ENCODE results near the gene CTSD.

CTSD gene

GRCh38 chr11:1765871-1766718 is 2.4 kb upstream of the CTSD start:
- TF ChIP-seq FOXM1 (IDR thresholded peaks at IDR 0.05; ENCODE audit: borderline replicate concordance) (no peak), ARNT (IDR thresholded peaks at IDR 0.05) (no peak), PKNOX1 (IDR thresholded peaks at IDR 0.05) (no peak), TARDBP (IDR thresholded peaks at IDR 0.05) (no peak), HDGF (IDR thresholded peaks at IDR 0.05; ENCODE audit: borderline replicate concordance) (no peak), L3MBTL2 (conservative IDR thresholded peaks at IDR 0.05) (no peak), LEF1 (IDR thresholded peaks at IDR 0.05; ENCODE audit: borderline replicate concordance) (no peak), SP1 (IDR thresholded peaks at IDR 0.05) (no peak), FOXK2 (IDR thresholded peaks at IDR 0.05) (no peak)
- no peak for DNase-seq (ENCODE audit: extremely low spot score)
- CTCF ChIA-PET: no interaction called here
- POLR2A ChIA-PET: interaction anchor here (1.9 kb wide), 1 partner anchor 12 kb away, joined by 3 read pairs; no protein-coding TSS in a partner anchor

- DNase-seq (ENCODE audit: extremely low spot score): no peak
- TF ChIP-seq LEF1 (IDR thresholded peaks at IDR 0.05; ENCODE audit: borderline replicate concordance) (no peak), ELF4 (IDR thresholded peaks at IDR 0.05) (no peak), SUZ12 (IDR thresholded peaks at IDR 0.05) (no peak), FOXA1 (IDR thresholded peaks at IDR 0.05) (no peak), FOXK2 (IDR thresholded peaks at IDR 0.05) (no peak), TARDBP (IDR thresholded peaks at IDR 0.05) (no peak), BHLHE40 (IDR thresholded peaks at IDR 0.05; ENCODE audit: borderline replicate concordance) (no peak), L3MBTL2 (conservative IDR thresholded peaks at IDR 0.05) (no peak), ARNT (IDR thresholded peaks at IDR 0.05) (no peak), NFRKB (IDR thresholded peaks at IDR 0.05) (no peak), PKNOX1 (IDR thresholded peaks at IDR 0.05) (no peak), ZNF384 (IDR thresholded peaks at IDR 0.05) (no peak), FOXM1 (IDR thresholded peaks at IDR 0.05; ENCODE audit: borderline replicate concordance) (no peak), HDGF (IDR thresholded peaks at IDR 0.05; ENCODE audit: borderline replicate concordance) (no peak), SP1 (IDR thresholded peaks at IDR 0.05) (no peak), CTBP1 (IDR thresholded peaks at IDR 0.05; ENCODE audit: borderline replicate concordance) (no peak)
- CTCF ChIA-PET: no interaction called here
- POLR2A ChIA-PET: interaction anchor here (0.8 to 1.8 kb wide), 4 partner anchors 10 to 110 kb away, joined by 3 to 13 read pairs (median 7); partner anchors contain the start of gene IFITM10
Observed at GRCh38 chr11:1763336-1763795, 361 bp downstream of the CTSD start.

GRCh38 chr11:1762537-1763302 is 1.0 kb downstream of the CTSD start:
- POLR2A ChIA-PET: interaction anchor here (0.8 kb wide), 1 partner anchor 16 kb away, joined by 3 read pairs; no protein-coding TSS in a partner anchor
- TF ChIP-seq CTBP1 (IDR thresholded peaks at IDR 0.05; ENCODE audit: borderline replicate concordance) (no peak), ZNF384 (IDR thresholded peaks at IDR 0.05) (no peak), FOXA1 (IDR thresholded peaks at IDR 0.05) (no peak), FOXM1 (IDR thresholded peaks at IDR 0.05; ENCODE audit: borderline replicate concordance) (no peak), NFRKB (IDR thresholded peaks at IDR 0.05) (no peak), SUZ12 (IDR thresholded peaks at IDR 0.05) (no peak), LEF1 (IDR thresholded peaks at IDR 0.05; ENCODE audit: borderline replicate concordance) (no peak), ELF4 (IDR thresholded peaks at IDR 0.05) (no peak), SP1 (IDR thresholded peaks at IDR 0.05) (no peak), PKNOX1 (IDR thresholded peaks at IDR 0.05) (no peak), L3MBTL2 (conservative IDR thresholded peaks at IDR 0.05) (no peak), BHLHE40 (IDR thresholded peaks at IDR 0.05; ENCODE audit: borderline replicate concordance) (no peak), FOXK2 (IDR thresholded peaks at IDR 0.05) (no peak)
- no peak for DNase-seq (ENCODE audit: extremely low spot score)
- CTCF ChIA-PET: no interaction called here

- ChIA-PET POLR2A (interaction anchor here (0.8 kb wide), 1 partner anchor 16 kb away, joined by 3 read pairs; no protein-coding TSS in a partner anchor), CTCF (no interaction called here)
- TF ChIP-seq LEF1 (IDR thresholded peaks at IDR 0.05; ENCODE audit: borderline replicate concordance) (no peak), ZNF384 (IDR thresholded peaks at IDR 0.05) (no peak), FOXK2 (IDR thresholded peaks at IDR 0.05) (no peak), ARNT (IDR thresholded peaks at IDR 0.05) (no peak), CTBP1 (IDR thresholded peaks at IDR 0.05; ENCODE audit: borderline replicate concordance) (no peak), ELF4 (IDR thresholded peaks at IDR 0.05) (no peak), HDGF (IDR thresholded peaks at IDR 0.05; ENCODE audit: borderline replicate concordance) (no peak), FOXA1 (IDR thresholded peaks at IDR 0.05) (no peak), SUZ12 (IDR thresholded peaks at IDR 0.05) (no peak), TARDBP (IDR thresholded peaks at IDR 0.05) (no peak), NFRKB (IDR thresholded peaks at IDR 0.05) (no peak), BHLHE40 (IDR thresholded peaks at IDR 0.05; ENCODE audit: borderline replicate concordance) (no peak), SP1 (IDR thresholded peaks at IDR 0.05) (no peak), FOXM1 (IDR thresholded peaks at IDR 0.05; ENCODE audit: borderline replicate concordance) (no peak), PKNOX1 (IDR thresholded peaks at IDR 0.05) (no peak), L3MBTL2 (conservative IDR thresholded peaks at IDR 0.05) (no peak)
- no peak for DNase-seq (ENCODE audit: extremely low spot score)
Observed at GRCh38 chr11:1761857-1762536, 1.7 kb downstream of the CTSD start.

Data from HEK293T (cell line).